Mesenteric fat pad (tissue), 1 donor: ENCODE measurements around the gene TBC1D22A. TPM values are rescaled to one million over a fixed set of nuclear protein-coding genes. Genes with fewer than 3 reads are reported as not detected.

Experiments used
- DNase-seq: peaks from one replicate; pipeline ENCODE4 v3.0.0-alpha.2; 2020; ENCODE audit warnings: low spot score
- total RNA-seq: library from RNA; stranded (reverse); fragmentation: NEBNext Ultra II Directional; extraction: Animal tissue kit (Norgen Biotek cat#: 25700); gene quantifications from one replicate; pipeline ENCODE4 v1.2.1, GENCODE V29; 2021
- donor health status: DM: yes; HTN: yes; CAD: no.

TBC1D22A gene
- total RNA-seq, 1 donor from 2014 or later, result 24.5 TPM

DNA sequence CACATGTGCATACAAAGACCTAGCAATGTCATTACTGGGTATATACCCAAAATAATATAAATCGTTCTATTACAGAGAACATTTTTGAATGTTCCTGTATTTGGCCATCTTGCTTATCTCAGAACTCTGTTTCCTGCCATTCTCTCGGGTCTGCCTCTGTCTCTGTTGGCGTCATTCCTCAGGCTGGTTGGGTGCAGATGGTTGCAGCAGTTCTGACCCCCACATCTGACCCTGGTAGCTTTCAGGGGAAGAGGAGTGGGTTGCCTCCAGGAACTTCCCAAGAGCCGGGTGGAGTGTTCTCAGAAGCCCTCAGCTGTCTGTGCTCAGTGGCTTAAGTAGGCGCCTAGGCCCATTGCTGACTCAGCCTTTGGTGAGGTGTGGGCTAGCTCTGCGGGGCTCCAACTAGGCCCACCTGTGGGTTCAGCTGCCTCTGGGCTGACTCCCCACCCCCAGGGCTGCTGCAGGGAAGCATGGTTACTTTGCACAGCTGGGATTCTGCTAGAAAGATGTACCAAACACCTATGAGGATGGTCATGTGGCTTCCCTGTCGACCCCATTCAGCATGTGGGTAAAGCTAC is 114.0 kb downstream of the TBC1D22A start:
- DNase-seq, result no peak

- no peak for DNase-seq
Measured at GRCh38 chr22:46878191-46878948, 115.9 kb downstream of the TBC1D22A start.

- no peak for DNase-seq
Measured at GRCh38 chr22:46879083-46879482, 116.6 kb downstream of the TBC1D22A start.

- DNase-seq, result no peak
Measured at GRCh38 chr22:46881373-46882118, 119.1 kb downstream of the TBC1D22A start.

DNA sequence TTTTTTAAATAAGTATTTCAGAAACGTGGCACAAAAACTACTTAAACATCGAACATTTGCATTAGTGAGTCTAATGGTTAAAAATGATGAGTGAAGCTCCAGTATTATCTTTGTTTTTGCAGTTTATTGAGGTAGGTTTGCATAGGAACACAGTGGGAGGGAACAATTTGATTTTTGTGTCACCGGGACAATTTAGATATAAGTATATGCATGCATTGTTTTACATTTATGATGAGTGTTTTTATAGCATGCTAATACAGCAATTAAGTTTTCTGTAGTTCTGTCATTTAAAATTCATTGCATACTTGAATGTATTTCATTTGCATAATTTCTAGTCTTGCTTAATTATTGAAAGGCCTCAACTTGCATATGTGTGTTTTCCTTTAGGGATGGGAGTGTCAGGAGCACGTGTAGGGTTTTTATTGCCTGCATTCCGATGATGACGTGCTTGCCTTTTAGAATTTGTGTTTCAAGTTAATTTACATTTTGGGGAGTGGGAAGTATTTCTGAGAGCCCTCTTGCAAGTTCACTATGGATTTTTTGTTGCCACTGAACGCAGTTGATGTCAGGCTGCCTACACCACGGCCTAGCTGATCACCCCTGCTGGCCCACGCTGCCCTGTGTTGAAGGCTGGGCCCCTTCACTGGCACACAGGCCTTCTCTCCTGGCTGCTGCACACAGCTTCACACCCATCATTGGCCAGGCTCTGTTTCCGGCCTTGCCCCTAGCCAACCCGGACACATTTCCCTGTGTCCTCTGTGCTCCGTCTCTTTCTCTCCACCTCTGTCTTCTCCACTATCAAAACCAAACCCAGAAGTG is 120.9 kb downstream of the TBC1D22A start:
- DNase-seq, result no peak

- peak; percentile 82 for DNase-seq
Measured at GRCh38 chr22:46884365-46884764, 121.9 kb downstream of the TBC1D22A start.

GRCh38 chr22:46887978-46888377 is 125.5 kb downstream of the TBC1D22A start:
- peak; percentile 80 for DNase-seq

DNA sequence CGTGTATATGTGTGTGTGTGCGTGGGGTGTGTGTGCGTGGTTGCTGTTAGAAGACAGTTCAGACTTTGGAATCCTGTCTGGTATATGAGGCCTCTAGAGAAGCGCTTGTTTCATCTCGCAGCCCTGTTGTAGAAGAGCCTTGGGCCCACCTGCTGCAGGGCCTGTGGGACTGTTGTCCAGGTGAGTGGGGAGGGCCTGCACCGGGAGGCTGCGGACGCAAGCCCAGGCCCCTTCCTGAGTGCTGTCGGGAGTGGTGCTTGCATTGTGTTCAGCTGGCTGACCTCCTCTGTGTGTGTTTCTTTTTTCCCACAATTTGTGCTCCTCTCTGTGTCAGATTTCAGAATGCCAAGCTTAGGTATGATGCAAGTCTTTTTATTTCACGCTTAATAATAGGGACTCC is 128.4 kb downstream of the TBC1D22A start:
- DNase-seq, result no peak

GRCh38 chr22:46891382-46891951 is 129.0 kb downstream of the TBC1D22A start:
- DNase-seq, result no peak

DNA sequence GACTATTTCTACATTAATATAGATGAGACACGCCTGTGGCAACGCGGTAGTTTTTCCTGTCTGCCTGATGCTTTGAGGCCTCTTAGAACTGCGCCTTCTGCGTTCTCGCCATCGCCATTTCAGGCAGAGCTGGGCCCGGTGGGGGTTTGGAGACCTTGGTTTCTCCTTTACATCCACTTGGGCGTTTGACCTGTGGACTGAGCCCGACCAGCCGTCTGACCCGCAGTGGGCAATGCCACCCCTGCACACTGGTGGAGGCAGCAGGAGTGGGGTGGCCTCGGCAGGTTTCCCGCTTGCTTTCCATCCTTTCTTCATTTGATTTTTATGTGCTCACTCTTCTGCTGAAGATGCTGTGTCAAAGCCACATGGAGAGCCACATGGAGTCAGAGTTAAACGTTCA is 130.4 kb downstream of the TBC1D22A start:
- DNase-seq, result no peak

GRCh38 chr22:46893281-46894020 is 131.0 kb downstream of the TBC1D22A start:
- DNase-seq, result no peak

- no peak for DNase-seq
Measured at GRCh38 chr22:46894081-46894671, 131.7 kb downstream of the TBC1D22A start.

DNA sequence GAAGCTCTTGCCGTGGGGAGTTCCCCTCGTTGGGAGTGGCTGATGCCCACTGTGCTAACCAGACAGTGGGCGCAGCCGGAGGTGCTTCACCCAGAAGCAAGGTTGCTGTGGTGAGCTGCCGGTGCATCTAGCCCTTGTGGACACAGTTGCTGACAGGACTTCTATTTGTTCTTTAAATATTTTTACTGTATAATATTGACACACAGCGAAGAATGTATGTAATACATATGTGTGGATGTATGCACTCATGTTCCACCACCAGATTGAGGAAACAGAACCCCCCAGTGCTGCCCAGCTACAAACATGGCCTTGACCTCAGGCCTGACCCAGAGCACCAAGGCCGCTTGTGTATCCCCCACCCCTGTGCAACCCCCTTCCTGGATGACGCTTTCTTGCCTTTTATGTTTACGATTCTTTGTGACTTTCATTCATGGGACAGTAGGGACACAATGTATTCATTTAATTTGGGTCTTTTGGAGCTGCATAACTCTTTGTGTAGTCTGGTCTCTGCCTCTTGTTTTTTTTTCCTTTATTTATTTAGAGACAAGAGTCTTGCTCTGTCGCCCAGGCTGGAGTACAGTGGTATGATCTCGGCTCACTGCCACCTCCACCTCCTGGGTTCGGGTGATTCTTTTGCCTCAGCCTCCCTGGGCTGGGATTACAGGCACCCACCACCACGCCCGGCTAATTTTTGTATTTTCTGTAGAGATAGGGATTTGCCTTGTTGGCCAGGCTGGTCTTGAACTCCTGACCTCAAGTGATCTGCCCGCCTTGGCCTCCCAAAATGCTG is 132.6 kb downstream of the TBC1D22A start:
- DNase-seq, result no peak

- no peak for DNase-seq
Measured at GRCh38 chr22:46895753-46896152, 133.3 kb downstream of the TBC1D22A start.

DNA sequence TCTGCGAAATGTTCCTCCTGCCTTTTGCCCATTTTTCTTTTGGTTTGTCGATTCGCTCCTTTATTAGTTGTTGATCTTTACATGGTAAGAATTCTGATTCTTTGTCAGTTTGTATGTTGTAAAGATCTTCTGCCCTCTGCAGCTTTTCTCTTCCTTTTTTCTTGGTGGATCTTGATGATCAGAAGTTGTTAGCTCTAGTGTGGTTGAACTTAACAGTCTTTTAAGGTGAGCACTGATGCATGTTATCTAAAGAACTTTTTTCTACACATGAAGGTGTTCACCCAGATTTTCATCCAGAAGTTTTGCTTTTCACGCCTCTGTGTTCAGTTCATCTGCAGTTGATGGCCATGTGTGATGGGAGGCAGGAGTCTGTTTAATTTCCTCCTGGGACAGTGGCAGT is 133.7 kb downstream of the TBC1D22A start:
- DNase-seq, result no peak

- DNase-seq, result no peak
Measured at GRCh38 chr22:46896568-46897245, 134.3 kb downstream of the TBC1D22A start.

GRCh38 chr22:46897246-46897623 is 134.8 kb downstream of the TBC1D22A start:
- DNase-seq, result peak; percentile 28

- no peak for DNase-seq
Measured at GRCh38 chr22:46900549-46900948, 138.1 kb downstream of the TBC1D22A start.

- DNase-seq, result no peak
Measured at GRCh38 chr22:46902436-46902835, 140.0 kb downstream of the TBC1D22A start.
